Measurements from ENCODE around the gene WDR7. TPM values are rescaled to one million over a fixed set of nuclear protein-coding genes. Genes with fewer than 3 reads are reported as not detected.
A peak's percentile ranks its signal among the peaks of the same experiment; 100 is the strongest.

The WDR7 gene
- total and polyA plus RNA-seq, 9 of the 15 experiments (the other 6 are each of a cell fraction or from before 2014, with no cell fraction given) = 1.4 to 9.4 (median 5.3) TPM

GRCh38 chr18:56684277-56684676, 33.1 kb downstream of the WDR7 start:
- H3K9ac ChIP-seq (ENCODE audit: insufficient read depth in 1 of 2, low read depth in 2 of 2, low read length in 2 of 2) = no peak overlapping the region
- FAIRE-seq (no peak), DNase-seq (ENCODE audit: extremely low read depth in 1 of 4, low spot score in 3 of 4) (no peak), ATAC-seq (no peak)
- TF ChIP-seq TSC22D4 (tag; IDR thresholded peaks at IDR 0.05) (no peak), GTF2A2 (tag; IDR thresholded peaks at IDR 0.05) (no peak), ZBTB40 (IDR thresholded peaks at IDR 0.05) (peak; percentile 89), ZBTB40 (CRISPR knock-in tag; IDR thresholded peaks at IDR 0.05) (peak; percentile 72)
- whole genome bisulfite sequencing (ENCODE audit: insufficient coverage, low coverage, missing lambda C conversion rate) = 93% methylated on average over 3 of the region's 3 CpGs
- H3K4me3 ChIP-seq = no peak overlapping the region
- no peaks in the 10 kb centered on the region for H3K9me1 ChIP-seq (ENCODE audit: control insufficient read depth, insufficient read depth, low read length)
- intact Hi-C loops (cut with micrococcal nuclease) (no loop called here), in situ Hi-C loops (cut with MboI) (no loop called here)
- no peaks in the 10 kb centered on the region for H3K4me1 ChIP-seq (replicated peaks in 1 of 2; ENCODE audit: control insufficient read depth in 2 of 2, insufficient read depth in 2 of 2, low read length in 2 of 2)
- CTCF ChIA-PET (ENCODE audit: low intra/inter-chr PET ratio) = no interaction called here
- no peaks in the 10 kb centered on the region for H3K36me3 ChIP-seq (ENCODE audit: control insufficient read depth, insufficient read depth, low read length)
- H3K79me2 ChIP-seq (ENCODE audit: control insufficient read depth, insufficient read depth, low read length) = no peaks in the 10 kb centered on the region
- no peak overlapping the region for H3K27ac ChIP-seq (ENCODE audit: extremely low read depth, low read depth, low read length)
- H3K27me3 ChIP-seq (ENCODE audit: control insufficient read depth in 2 of 2, insufficient read depth in 2 of 2, low read length in 2 of 2) = no peaks in the 10 kb centered on the region
- H3K4me2 ChIP-seq (ENCODE audit: insufficient read depth, low read length) = no peak overlapping the region
- H3K9me3 ChIP-seq (replicated peaks; ENCODE audit: control insufficient read depth, insufficient read depth, low read depth, low read length) = no peaks in the 10 kb centered on the region
- BruUV-seq (replicated peaks) = no TSS peak
- H4K20me1 ChIP-seq (replicated peaks; ENCODE audit: control insufficient read depth, insufficient read depth, low read length) = no peaks in the 10 kb centered on the region
- no peak overlapping the region for H2AFZ ChIP-seq (ENCODE audit: low read depth, low read length)
- POLR2A ChIA-PET = no interaction called here

Data from K562 (cell line).